ENCODE data around the gene DOCK2.

Gene DOCK2

DNA sequence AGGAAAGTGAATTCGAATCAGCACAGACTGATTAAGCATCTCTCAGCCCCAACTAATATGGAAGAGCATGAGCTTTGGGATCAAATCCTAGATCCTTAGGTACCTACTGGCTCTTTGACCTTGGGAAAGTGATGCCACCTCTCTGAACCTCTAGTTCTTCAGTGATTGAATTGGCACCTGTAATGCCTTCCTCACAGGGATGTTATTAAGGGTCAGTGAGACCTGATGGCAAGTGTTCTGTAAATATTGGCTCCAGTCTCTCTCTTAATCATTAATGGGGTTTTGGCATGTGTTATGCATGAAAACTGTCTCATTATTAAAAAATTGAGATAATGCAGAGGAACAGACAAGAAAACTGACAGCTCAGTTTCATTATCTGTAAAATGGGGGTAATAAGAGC is 227.4 kb downstream of the DOCK2 start:
- DNase-seq (ENCODE audit: low read depth in 2 of 2) = no peak

DNA sequence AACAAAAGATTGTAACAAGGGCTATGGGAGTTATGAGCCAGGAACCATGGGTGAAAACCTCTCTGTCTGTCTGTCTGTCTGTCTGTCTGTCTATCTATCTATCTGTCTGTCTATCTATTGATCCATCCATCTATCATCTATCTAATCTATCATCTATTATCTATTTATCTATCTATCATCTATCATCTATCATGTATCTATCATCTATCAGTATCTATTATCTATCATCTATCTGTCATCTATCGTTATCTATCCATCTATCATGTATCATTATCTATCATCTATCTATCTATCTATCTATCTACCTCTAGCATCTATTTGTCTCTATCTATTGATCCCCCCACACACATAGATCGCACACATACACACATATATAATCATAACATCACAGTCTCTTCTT is 230.3 kb downstream of the DOCK2 start:
- DNase-seq (ENCODE audit: low read depth in 2 of 2) = no peak

DNA sequence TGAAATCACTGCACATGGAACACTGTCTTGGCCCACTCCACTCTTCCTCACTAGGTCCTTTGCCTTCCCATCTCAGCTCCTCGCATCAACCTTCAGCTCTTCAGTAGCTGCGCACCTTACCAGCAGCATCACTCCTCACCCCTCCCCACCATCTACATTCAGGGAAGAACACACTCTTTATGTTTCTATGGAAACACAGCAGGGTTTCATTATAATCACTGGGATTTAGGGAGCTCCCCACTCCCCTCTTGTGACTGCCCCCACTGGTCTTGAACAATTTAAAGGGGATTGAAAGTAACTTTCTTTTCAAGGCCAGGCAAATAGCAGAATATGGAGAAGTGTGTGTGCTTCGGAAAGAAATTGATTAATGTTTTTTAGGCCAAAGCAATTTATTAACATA is 232.0 kb downstream of the DOCK2 start:
- no peak for DNase-seq (ENCODE audit: low read depth in 2 of 2)

DNA sequence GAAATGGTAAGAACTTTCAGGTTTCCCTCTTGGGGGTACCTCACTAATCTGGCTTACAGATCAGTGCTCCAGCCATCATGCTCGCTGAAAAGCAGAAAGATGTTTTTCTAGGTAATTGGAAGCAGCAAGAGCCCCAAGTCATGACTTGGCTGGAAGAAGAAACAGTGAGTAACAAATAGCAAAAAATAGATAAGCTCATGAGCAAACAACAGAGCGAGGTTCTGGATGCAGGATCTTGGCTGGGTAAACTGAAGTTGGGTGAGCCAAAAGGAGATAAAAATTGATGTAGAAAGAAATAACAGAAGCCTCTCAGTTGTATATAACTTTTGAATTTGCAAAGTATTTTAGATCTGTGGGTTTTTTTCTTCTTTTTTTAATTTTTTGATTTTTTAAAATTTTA is 233.1 kb downstream of the DOCK2 start:
- DNase-seq (ENCODE audit: low read depth in 2 of 2) = no peak

DNA sequence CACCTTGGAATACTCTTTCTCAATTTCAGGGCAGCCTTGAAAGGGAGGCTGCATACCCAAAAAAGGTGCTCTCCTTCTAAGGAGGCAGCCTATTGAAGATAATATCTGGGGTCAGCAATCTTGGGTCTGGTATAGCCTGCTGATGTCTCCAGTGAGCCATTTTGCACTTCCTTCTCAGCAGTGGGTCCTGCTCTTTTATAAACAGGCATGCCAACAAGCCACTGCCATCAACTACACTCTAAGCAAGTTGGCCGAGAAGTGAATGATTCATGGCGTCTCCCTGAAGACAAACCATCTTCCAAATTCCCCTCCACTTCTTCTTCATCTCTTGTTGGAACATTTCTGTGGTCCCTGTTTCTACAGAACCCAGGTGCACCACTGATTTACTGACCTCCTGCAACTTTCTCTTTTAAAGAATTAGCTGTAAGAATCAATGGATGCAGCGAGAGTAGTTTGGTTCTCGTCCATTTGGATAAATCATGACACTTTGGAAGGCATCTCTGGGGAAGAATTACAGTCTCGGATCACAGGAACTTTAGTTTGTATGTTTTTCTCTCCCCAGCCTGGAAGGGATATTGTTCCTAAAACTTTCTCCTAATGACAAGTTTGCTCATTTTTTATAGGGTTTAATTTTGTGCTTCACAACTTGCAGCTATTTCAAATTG is 234.9 kb downstream of the DOCK2 start:
- DNase-seq (ENCODE audit: low read depth in 2 of 2) = no peak

DNA sequence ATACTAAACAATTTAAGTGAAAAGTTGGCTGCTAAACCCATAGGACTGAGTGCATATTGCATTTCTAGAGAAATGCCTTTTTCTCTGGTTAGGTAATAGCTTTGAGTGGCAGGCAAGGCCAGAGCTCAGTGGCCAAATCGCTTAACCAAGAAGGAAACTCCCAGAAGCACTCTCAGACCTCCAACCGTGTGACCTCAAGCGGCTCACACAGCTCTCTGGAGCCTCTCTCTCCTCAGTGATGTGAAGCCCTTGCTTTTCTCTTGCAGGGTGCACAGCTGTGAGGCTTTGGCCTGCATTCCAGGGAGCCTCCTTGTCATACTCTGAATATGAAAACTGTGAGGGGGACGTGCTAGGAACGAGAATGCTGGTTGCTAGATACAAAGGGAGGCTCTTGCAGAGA is 236.6 kb downstream of the DOCK2 start:
- no peak for DNase-seq (ENCODE audit: low read depth in 2 of 2)

DNA sequence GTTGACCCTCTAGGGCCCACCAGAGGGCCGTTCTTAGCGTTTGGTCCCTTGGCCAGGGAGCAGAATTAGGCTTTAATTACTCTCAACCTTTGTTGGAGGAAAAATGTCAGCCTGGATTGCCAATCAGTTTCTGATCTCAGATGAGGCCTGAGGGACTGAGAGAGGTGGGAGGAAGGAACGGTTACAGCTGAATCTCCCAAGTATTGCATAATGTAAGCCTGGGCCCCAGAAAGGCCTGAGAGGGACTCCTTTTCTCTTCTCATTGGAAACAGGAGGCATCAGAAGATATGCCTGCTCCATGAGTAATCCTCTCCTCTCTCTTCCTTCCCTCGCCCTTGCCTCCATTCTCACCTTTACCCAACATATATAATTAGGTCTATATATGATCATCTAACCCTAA is 237.5 kb downstream of the DOCK2 start:
- DNase-seq (ENCODE audit: low read depth in 2 of 2) = no peak

DNA sequence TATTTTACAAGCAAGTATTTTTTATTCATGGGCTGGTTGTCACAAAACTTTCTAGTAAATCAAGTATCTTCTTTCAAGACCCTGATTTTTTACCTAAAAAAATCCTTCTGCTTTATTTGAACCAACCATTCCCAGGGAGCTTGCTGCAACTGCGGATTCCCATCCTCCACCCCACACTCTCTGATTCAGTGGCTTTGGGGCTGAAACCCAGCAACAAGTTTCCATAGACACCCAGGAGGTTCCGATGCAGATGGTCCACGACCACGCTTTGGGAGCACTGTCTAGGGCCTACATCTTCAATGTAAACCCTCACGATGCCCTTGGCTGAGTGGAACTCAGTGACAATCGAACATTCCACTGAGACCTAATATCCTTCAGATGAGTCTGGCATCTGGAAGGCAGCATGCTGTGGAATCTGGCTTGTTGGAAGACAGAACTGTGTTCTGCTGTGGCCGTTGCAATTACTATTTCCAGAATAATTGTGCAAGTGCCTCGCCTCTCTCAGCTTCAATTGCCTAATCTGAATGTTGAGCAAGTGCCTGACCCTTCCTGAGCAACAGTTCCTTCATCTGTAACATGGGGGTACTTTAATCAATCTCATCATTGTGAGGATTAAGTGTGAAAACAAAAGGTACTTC is 238.1 kb downstream of the DOCK2 start:
- no peak for DNase-seq (ENCODE audit: low read depth in 2 of 2)

DNA sequence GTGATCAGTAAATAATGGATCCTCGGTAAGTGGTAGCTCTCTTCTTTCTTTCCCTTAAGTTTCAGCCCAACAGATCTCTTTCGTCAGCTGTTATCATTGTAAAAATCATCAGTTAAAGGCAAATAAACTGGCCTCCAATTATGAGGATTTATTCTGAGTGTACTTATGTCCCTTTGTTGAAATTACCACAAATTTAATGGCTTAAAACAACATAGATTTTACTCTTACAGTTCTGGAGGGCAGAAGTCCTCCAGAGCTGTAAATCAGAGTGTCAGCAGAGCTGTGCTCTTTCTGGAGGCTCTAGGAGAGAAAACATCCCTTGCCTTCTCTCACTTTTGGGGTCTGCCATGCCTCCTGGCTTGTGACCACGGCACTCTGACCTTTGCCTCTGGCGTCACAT is 238.7 kb downstream of the DOCK2 start:
- DNase-seq (ENCODE audit: low read depth in 2 of 2) = no peak

DNA sequence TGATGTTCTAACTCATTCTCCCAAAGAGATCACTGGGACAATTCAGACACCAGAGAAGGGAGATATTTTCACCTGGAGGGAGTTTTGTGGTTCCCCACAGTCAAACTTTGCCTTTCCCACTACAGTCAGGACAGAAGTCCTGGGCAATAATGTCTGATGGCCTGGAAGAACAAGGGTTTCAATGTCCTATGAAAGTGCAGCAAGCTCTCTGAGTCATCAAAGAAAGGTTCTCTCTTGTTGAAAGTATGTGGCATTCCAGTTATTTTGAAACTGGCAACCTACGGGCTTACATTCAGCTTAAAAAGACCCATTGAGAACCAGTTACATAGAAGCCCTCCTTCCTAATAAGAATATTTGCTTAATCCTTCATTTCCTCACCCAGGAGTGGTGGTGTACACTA is 239.3 kb downstream of the DOCK2 start:
- DNase-seq (ENCODE audit: low read depth in 2 of 2) = no peak

DNA sequence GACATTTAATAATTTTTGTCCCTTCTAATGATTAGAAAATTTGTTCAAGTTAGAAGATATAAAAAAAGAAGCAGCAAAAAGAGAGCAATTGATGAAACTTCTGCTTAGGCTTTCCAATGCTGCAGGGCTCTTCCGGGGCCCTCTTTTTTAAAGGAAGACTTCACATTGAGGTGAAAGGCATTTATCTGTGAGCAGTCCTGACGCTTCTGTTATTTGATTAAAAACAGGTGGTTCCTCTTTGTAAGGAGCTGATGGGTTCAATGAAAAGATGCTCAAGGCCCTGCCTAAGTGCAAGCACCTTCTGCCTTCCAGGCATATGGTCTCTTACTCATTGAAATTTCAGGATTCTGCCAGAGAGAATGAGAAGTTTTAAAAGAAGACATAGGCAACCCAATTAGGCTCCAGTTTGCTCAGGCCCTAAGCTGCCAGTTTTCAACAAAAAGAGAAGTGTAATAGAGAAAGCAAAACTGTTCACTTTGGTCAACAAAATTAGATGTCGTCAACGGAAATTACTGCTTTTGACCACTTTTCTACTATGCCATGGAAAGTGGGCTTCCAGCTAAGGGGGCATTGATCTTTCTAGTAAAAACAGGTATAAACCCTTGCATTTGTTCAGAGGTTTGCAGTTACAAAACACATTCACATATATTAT is 243.1 kb downstream of the DOCK2 start:
- no peak for DNase-seq (ENCODE audit: low read depth in 2 of 2)

DNA sequence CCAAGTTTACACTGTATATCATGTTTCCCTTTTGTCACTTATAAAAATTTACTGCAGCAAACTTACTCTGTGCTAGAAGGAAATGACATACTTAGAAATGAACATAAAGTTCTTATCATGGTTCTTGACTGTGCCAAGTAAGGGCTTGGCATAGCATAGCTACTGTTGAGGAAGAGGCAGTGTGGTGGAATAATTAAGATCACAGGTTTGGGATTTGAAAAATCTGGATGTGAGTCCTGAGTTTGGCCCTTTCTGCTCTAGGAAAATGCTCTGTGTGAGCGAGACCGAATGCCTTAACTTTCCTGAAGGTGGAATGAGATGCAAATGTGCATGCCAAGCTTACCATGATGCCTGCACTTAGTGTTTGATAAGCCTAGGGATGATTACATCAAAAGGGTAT is 243.7 kb downstream of the DOCK2 start:
- no peak for DNase-seq (ENCODE audit: low read depth in 2 of 2)

DNA sequence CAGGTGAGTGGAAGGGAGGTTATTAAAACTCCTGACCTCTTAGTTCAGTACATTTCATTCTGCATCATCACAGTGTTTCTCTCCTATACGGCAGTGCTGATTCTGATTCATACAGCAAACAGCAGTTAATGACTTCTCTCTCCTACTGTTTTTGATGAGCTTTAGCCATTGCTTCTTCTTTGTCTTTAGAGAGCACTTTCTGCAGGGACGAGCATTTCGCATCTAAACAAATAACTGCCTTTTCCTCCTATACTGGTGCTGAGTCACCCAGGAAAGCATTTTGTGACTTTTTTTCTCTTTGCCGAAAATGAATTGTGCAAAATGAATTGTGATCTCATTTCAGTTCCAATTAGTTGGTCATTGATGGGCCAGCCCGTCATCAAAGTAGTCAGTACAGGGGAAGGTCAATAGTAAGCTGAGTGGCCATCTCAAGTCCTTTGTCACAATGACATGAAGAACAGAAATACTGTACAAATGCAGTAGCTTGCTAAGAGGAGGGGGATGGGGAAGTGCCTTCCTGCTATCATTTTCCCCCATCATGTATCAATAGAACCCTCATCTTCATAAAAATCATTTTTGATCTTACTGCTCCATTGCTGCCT is 244.7 kb downstream of the DOCK2 start:
- no peak for DNase-seq (ENCODE audit: low read depth in 2 of 2)

DNA sequence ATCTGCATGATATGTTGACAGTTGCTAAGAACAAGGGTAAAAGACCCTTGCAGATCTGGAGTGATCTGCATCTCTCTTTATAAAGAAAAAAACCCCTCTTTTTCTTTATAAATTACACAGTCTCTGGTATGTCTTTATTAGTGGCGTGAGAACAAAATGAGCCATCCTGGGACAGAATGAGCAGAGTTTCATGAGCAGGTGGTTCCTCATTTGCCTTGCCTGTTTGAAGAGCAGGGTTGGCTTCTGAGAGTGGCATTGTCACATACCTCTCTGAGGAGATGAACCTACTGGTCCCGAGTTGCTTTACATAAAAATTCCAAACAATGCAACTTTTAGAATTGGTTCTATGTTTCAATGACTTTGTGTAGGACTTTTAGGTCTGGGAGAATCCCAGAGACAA is 249.0 kb downstream of the DOCK2 start:
- DNase-seq (ENCODE audit: low read depth in 2 of 2) = no peak

DNA sequence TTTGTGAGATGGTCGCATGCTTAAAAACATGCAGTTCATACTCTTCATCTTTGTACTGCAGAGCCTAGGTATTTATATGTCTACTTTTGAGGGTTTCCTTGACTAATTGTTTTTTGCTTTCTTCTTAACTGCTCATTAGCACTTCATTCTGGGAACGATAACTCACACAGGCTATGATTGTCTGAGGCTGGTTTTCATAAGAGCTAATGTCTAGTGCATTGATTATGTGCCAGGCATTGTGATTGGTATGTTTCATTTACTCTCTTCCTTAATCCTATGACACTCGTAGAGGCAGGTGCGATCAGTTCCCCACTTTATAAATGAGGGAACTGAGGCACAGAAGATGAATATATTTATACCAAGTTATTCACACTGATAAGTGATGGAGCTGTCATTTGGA is 249.6 kb downstream of the DOCK2 start:
- DNase-seq (ENCODE audit: low read depth in 2 of 2) = no peak

DNA sequence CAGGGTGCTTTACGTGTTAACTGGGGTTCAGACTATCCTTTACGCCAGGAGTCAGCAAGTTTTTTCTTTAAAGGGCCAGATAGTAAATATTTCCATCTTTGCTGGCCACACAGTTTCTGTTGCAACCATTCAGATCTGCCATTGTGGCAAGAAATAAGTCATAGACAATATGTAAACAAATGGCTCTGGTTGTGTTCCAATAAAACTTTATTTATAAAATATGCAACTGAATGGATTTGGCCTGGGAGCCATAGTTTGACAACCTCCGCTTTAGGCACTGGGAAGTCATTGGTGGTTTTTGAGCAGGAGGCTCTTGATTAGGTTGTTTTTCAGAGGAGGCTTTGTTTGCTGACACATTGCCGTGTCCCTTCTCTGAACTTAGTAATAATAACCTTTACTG is 252.5 kb downstream of the DOCK2 start:
- DNase-seq (ENCODE audit: low read depth in 2 of 2) = no peak

DNA sequence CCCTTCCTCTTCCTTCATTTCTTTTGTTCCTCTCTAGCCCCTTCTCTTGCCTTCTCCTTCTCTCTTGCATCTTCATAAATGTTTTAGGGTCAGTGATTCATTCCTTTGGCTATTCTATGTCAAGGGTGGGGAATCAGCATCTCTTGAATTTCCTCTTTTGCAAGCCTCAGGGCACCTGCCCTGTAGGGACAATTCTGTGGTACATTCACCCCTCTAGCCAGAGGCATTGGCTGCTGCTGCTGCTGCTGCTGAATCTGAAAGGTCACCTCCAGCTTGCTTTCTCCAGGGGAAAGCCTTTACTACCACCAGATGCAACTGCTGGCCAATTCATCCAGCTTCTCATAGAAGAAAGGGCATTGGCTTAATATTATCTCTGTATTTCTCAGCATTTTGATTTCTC is 255.9 kb downstream of the DOCK2 start:
- DNase-seq (ENCODE audit: low read depth in 2 of 2) = no peak

DNA sequence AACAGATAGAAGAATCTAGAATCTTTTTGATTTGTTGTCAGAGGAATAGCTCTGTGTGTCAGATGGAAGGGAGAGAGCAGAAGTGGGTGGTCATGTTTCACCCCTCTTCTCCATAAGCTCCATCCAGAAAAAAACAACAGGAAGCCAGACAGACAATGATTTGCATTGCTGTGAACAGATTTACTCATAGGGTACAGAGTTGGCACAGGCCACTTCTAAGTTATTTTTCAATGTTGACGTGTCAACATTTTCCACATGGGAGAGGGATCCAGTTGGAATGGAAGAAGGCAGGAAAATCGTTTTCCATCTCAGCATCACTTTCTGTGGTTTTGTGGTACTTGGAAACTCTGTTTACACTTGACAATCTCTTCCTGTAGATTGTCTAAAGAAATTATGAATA is 256.5 kb downstream of the DOCK2 start:
- DNase-seq (ENCODE audit: low read depth in 2 of 2) = no peak

DNA sequence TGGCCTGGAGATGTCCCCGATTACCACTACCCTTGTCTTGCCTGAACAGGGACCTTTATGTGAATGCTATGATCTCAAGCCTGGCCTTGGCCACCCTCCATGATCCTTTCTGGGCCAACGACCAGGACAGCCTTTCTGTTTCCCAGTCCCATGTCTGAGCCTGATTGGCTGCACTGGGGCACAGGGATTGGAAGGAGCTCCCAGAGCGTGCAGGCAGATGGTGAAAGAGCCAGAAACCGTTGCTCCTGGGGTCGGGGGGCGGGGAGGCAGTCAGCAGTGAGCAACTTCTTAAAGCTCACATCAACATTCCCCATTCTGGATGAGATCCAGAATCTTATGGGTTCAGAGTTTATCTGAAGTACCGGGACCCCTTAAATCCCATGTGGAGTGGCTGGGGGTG is 258.9 kb downstream of the DOCK2 start:
- DNase-seq (ENCODE audit: low read depth in 2 of 2) = no peak

DNA sequence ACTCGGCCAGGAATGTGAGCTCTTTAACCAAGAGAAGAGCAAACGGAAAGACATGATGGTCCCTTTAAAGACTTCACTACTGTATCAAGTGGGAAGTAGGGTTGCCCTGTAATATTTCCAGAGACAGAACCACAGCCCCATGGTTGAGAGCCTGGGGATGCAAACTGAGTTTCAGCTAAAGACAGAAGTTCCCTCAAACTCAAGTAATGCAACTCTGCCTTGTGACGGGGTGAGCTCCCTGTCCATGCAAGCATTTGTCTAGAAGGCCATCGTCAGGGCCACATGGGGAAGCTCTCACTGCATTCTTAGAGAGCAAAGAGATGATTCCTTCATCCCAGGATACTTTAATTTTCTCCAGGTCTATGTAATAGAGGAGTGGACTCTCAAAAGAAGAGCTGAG is 260.4 kb downstream of the DOCK2 start:
- no peak for DNase-seq (ENCODE audit: low read depth in 2 of 2)

DNA sequence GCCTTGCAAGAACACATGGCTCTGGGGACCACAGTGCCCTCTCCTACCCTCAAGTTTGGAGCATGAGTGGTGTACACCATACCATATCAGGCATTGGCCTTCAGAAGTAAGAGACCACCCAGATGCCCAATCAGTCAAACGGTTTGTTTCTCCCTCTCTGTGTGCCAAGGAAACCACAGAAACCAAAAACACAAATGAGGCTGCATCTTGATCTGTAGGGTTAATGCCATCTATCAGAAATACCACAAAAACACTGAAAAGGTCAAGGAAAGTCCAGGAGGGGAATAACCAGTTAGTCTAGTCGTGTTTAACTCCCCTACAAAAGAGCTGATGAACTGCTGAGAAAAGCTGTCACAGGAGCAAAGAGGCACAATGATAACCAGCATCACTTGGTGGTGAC is 264.8 kb downstream of the DOCK2 start:
- no peak for DNase-seq (ENCODE audit: low read depth in 2 of 2)

DNA sequence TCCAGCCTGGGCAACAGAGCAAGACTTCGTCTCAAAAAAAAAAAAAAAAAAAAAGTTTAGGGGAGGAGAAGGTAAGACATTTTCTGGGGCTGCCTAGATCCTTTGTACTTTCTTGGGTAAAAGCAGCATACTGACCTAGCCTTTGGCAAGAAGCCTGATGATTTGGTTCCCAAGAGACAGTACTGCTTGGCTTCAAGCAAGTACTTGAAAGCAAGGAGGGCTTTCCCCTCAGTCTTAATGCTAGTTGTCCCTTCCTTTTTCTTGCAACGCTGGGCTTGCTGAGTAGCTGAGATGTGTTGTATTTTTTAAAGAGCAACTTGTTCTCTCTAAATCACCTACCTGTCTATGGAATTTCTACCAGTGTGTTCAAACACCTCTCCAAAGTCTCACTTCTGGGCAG is 267.0 kb downstream of the DOCK2 start:
- DNase-seq (ENCODE audit: low read depth in 2 of 2) = no peak

DNA sequence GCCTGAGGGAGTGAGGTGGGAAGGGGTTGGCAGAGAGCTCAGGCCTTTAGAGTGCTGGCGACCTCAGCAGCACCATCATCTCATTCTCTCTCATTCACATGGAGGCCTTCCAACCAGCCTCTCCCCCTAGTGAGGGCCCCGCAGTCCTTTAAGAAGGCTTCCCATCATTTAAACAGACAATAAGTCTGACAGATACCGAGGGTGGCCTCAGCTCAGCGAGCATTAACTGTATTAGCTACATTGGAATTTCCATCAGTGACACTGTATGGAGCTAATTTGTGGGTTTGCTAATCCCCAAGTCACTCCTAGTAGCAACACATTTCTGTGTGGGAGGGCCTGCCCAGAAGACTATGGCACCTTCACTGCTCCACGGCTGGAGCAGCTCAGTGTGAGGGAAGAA is 267.4 kb downstream of the DOCK2 start:
- no peak for DNase-seq (ENCODE audit: low read depth in 2 of 2)

Measured in stimulated activated CD8-positive, alpha-beta memory T cell treated with anti-CD3 and anti-CD28 coated beads, Interleukin-2, amount 100 ng/mL, for 1 hour (primary cell).